NCI-H345 treated with DMSO at 0.1 percent for 48 hours (cell line): ENCODE results near the gene SIDT1.

Experiments used
- DNase-seq: peaks from one replicate; lab custom pipeline; 2025; ENCODE audit not compliant: unreplicated experiment; lab: John Stamatoyannopoulos, UW

The SIDT1 gene

DNA sequence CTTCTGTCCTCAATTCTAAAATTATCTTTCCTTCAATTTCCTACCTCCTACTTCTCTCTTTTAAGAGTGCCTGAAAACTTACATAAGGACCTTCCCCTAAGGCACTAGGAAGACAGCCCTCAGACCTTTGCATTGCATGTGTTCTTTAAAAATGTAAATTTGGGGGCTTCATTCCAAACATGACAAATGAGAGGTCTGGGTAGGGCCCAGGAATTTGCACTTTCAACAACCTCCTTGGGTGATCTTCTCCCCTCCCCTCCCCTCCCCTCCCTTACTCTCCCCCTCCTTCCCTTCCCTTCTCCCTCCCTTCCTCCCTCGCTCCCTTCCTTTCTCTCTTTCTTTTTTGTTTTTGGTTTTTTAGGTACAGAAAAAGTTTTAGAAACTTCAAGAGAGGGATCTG is 145.4 kb downstream of the SIDT1 start:
- DNase-seq: no peak

GRCh38 chr3:113678773-113679172 is 146.4 kb downstream of the SIDT1 start:
- DNase-seq: no peak
